ENCODE measurements around the gene TC2N. TPM values are rescaled to one million over a fixed set of nuclear protein-coding genes. Genes with fewer than 3 reads are reported as not detected.

The TC2N gene
- not detected for polyA plus RNA-seq (2012; ENCODE audit: insufficient read length, low read depth)

DNA sequence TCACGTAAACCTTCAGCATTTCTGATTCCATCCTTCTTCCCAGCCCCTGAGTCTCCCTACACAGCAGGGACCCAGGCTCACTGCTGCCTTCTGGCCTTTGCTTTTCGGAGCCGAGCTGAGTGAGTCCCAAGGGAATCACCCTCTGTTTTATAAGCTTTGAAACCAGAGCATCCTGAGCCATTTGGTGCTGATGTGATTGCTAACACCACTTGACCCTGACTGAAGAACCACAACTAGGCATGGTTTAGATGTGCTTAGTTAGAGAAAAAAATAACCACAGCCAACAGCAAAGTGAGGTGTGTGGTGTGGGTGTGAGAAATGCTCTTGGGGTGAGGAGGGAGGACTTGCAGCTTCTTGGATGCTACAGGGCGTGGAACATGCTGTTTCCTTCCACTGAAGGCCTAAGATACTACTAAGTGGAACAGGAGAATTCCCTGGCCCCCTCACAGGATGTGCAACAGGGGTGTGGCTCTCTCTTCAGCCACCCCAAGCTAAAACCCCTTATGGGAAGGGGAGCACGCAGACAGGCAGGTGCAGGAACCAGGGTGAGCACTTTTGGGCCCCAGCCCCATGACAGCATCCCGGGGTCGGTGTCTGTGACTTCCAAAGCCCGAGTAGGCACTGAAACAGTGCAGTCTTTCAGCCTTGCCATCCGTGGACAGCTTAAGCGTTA is at the start of gene TC2N:
TSS of gene TC2N (minus strand) at position 221 of the 673 bp plus-strand sequence. CDS start 53,767 bp downstream, outside the sequence.
- TF ChIP-seq, protein P1, sequence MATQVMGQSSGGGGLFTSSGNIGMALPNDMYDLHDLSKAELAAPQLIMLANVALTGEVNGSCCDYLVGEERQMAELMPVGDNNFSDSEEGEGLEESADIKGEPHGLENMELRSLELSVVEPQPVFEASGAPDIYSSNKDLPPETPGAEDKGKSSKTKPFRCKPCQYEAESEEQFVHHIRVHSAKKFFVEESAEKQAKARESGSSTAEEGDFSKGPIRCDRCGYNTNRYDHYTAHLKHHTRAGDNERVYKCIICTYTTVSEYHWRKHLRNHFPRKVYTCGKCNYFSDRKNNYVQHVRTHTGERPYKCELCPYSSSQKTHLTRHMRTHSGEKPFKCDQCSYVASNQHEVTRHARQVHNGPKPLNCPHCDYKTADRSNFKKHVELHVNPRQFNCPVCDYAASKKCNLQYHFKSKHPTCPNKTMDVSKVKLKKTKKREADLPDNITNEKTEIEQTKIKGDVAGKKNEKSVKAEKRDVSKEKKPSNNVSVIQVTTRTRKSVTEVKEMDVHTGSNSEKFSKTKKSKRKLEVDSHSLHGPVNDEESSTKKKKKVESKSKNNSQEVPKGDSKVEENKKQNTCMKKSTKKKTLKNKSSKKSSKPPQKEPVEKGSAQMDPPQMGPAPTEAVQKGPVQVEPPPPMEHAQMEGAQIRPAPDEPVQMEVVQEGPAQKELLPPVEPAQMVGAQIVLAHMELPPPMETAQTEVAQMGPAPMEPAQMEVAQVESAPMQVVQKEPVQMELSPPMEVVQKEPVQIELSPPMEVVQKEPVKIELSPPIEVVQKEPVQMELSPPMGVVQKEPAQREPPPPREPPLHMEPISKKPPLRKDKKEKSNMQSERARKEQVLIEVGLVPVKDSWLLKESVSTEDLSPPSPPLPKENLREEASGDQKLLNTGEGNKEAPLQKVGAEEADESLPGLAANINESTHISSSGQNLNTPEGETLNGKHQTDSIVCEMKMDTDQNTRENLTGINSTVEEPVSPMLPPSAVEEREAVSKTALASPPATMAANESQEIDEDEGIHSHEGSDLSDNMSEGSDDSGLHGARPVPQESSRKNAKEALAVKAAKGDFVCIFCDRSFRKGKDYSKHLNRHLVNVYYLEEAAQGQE (IDR thresholded peaks at IDR 0.05; ENCODE audit: insufficient read depth in 1 of 2, low read depth in 2 of 2, low read length in 2 of 2), result no peak
- TF ChIP-seq POLR2AphosphoS5 (IDR thresholded peaks at IDR 0.05; ENCODE audit: low read depth, low read length) (no peak), TAF1 (IDR thresholded peaks at IDR 0.05; ENCODE audit: borderline replicate concordance, insufficient read depth, low read length) (no peak), FOXP2 (optimal IDR thresholded peaks at IDR 0.05; ENCODE audit: borderline replicate concordance, extremely low read depth, extremely low read length, insufficient read depth) (no peak), SIN3A (IDR thresholded peaks at IDR 0.05; ENCODE audit: borderline replicate concordance, insufficient read depth, low read length) (no peak)

DNA sequence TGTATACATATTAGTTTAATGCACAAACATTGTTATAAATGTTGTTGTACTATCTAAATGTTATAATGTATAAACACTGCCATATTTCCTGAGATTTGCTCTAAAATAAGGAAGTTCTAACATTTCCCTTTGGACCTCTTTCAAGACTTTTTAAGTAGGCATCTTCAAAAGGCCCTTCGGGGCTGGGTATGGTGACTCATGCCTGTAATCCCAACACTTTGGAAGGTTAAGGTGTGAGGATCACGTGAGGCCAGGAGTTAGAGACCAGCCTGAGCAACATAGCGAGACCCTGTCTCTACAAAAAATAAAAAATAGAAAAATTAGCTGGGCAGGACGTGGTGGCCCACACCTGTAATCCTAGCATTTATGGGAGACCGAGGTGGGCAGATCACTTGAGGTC is 44.7 kb upstream of the TC2N start:
- TF ChIP-seq POLR2AphosphoS5 (IDR thresholded peaks at IDR 0.05; ENCODE audit: low read depth, low read length), result no peak
- no peak for TF ChIP-seq TAF1 (IDR thresholded peaks at IDR 0.05; ENCODE audit: borderline replicate concordance, insufficient read depth, low read length)
- TF ChIP-seq, protein P1 (IDR thresholded peaks at IDR 0.05; ENCODE audit: insufficient read depth in 1 of 2, low read depth in 2 of 2, low read length in 2 of 2), result no peak
- TF ChIP-seq FOXP2 (optimal IDR thresholded peaks at IDR 0.05; ENCODE audit: borderline replicate concordance, extremely low read depth, extremely low read length, insufficient read depth), result no peak
- no peak for TF ChIP-seq SIN3A (IDR thresholded peaks at IDR 0.05; ENCODE audit: borderline replicate concordance, insufficient read depth, low read length)

DNA sequence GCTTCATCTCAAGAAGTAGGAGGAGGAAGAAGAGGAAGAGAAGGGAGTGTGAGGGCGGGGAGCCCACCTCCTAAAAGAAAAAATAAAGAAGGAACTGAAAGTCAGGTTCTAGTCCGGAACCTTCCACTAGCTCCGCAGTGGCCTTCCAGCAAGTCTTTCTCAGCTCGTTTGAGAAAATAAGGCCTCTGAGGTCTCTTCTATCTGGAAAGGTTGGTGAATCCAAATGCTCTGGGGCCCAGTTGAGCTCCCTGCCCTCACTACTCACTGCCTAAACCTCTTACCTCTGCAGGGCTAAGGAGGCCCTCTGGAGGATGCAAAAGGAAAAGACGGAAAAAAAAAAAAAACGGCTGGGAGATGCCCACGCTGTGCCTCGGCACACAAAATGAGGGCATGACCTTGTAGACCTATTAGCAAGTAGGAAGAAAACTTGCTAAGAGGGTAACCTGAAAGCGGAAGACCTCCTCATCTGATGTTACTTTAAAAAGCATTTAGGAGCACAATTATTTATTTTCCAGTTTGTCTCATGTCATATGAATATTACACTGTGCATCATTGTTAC is 44.2 kb upstream of the TC2N start:
- TF ChIP-seq POLR2AphosphoS5 (IDR thresholded peaks at IDR 0.05; ENCODE audit: low read depth, low read length) (no peak), SIN3A (IDR thresholded peaks at IDR 0.05; ENCODE audit: borderline replicate concordance, insufficient read depth, low read length) (no peak), TAF1 (IDR thresholded peaks at IDR 0.05; ENCODE audit: borderline replicate concordance, insufficient read depth, low read length) (no peak), FOXP2 (optimal IDR thresholded peaks at IDR 0.05; ENCODE audit: borderline replicate concordance, extremely low read depth, extremely low read length, insufficient read depth) (no peak)
- TF ChIP-seq, protein P1 (IDR thresholded peaks at IDR 0.05; ENCODE audit: insufficient read depth in 1 of 2, low read depth in 2 of 2, low read length in 2 of 2), result no peak

DNA sequence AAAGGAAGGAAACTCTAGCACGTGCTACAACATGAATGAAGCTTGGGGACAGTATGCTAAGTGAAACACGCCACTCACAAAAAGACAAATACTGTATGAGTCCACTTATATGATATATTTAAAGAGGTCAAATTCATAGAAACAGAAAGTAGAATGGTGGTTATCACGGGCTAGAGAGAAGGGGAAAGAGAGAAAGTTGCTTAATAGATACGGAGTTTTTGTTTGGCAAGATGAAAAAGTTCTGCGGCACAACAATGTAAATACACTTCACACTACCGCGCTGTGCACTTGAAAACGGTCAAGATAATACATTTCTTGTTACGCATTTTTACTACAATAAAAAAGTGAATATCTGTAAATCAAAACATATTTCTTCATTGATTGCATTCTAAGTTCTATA is 42.9 kb upstream of the TC2N start:
- TF ChIP-seq SIN3A (IDR thresholded peaks at IDR 0.05; ENCODE audit: borderline replicate concordance, insufficient read depth, low read length) (no peak), POLR2AphosphoS5 (IDR thresholded peaks at IDR 0.05; ENCODE audit: low read depth, low read length) (no peak), FOXP2 (optimal IDR thresholded peaks at IDR 0.05; ENCODE audit: borderline replicate concordance, extremely low read depth, extremely low read length, insufficient read depth) (no peak), TAF1 (IDR thresholded peaks at IDR 0.05; ENCODE audit: borderline replicate concordance, insufficient read depth, low read length) (no peak)
- TF ChIP-seq, protein P1 (IDR thresholded peaks at IDR 0.05; ENCODE audit: insufficient read depth in 1 of 2, low read depth in 2 of 2, low read length in 2 of 2), result no peak

Measured in PFSK-1 (cell line).